HepG2 (cell line): ENCODE results near the gene FCHO1. TPM values are rescaled to one million over a fixed set of nuclear protein-coding genes. Genes with fewer than 3 reads are reported as not detected.
A peak's percentile ranks its signal among the peaks of the same experiment; 100 is the strongest.

ENCODE experiments used
- CCDC6 ChIP-seq: sonication (generic); formaldehyde crosslinking; IDR thresholded peaks from 2 replicates; pipeline ENCODE4 v1.8.1; 2022; ENCODE audit warnings: mild to moderate bottlenecking, missing genetic modification reagents, moderate library complexity
- EP300 ChIP-seq, 3 experiments: sonication (generic) in 1 of 3; formaldehyde crosslinking in 1 of 3; IDR thresholded peaks; 2 replicates each; pipeline versions ENCODE4 v1.5.1 to v1.6.1; 2011 to 2020; ENCODE audit warnings: low read depth in 2 of 3, low read length in 2 of 3, borderline replicate concordance in 1 of 3, improper control_type of control experiment in 1 of 3, mild to moderate bottlenecking in 1 of 3, missing genetic modification reagents in 1 of 3, moderate library complexity in 1 of 3
- ERF ChIP-seq: IDR thresholded peaks from 2 replicates; pipeline ENCODE4 v1.6.1; 2018; ENCODE audit warnings: missing biosample characterization, missing genetic modification reagents
- ETV5 ChIP-seq: IDR thresholded peaks from 2 replicates; pipeline ENCODE4 v1.6.1; 2018; ENCODE audit warnings: missing biosample characterization, missing genetic modification reagents, inconsistent platforms, borderline replicate concordance
- KDM3A ChIP-seq: IDR thresholded peaks from 2 replicates; pipeline ENCODE4 v1.6.1; 2018; ENCODE audit warnings: low read depth, missing compliant biosample characterization
- MED8 ChIP-seq: sonication (generic); formaldehyde crosslinking; IDR thresholded peaks from 2 replicates; pipeline ENCODE4 v1.8.1; 2023; ENCODE audit warnings: mild to moderate bottlenecking, missing genetic modification reagents; ENCODE audit not compliant: insufficient replicate concordance
- MYC ChIP-seq: sonication (generic); formaldehyde crosslinking; IDR thresholded peaks from 2 replicates; pipeline ENCODE4 v1.9.0; 2021; ENCODE audit warnings: missing genetic modification reagents, borderline replicate concordance
- RFX1 ChIP-seq: fragments of 450-650 bp; IDR thresholded peaks from 2 replicates; pipeline ENCODE4 v1.6.1; 2017
- SMARCC2 ChIP-seq: fragments of 450-650 bp; IDR thresholded peaks from 2 replicates; pipeline ENCODE4 v1.6.1; 2017; ENCODE audit warnings: antibody characterized with exemption, mild to moderate bottlenecking
- SMC3 ChIP-seq: IDR thresholded peaks from 2 replicates; pipeline ENCODE4 v1.6.1; 2011; ENCODE audit warnings: low read length, improper control_type of control experiment
- STAG1 ChIP-seq: sonication (generic); formaldehyde crosslinking; IDR thresholded peaks from 2 replicates; pipeline ENCODE4 v1.4.0; 2020; ENCODE audit warnings: missing genetic modification reagents
- TBP ChIP-seq: sonication (generic); formaldehyde crosslinking; IDR thresholded peaks from 2 replicates; pipeline ENCODE4 v1.5.0; 2020; ENCODE audit warnings: missing genetic modification reagents
- THYN1 ChIP-seq: sonication (generic); formaldehyde crosslinking; IDR thresholded peaks from 2 replicates; pipeline ENCODE4 v1.8.1; 2023; ENCODE audit warnings: low read depth, mild to moderate bottlenecking, moderate library complexity, missing genetic modification reagents, borderline replicate concordance
- YEATS2 ChIP-seq: sonication (generic); formaldehyde crosslinking; IDR thresholded peaks from 2 replicates; pipeline ENCODE4 v1.4.0; 2020; ENCODE audit warnings: missing genetic modification reagents, borderline replicate concordance
- ZFP37 ChIP-seq: sonication (generic); formaldehyde crosslinking; IDR thresholded peaks from 2 replicates; pipeline ENCODE4 v1.4.0; 2020; ENCODE audit warnings: missing genetic modification reagents, borderline replicate concordance
- ZFP90 ChIP-seq: sonication (generic); formaldehyde crosslinking; IDR thresholded peaks from 2 replicates; pipeline ENCODE4 v1.8.0; 2022; ENCODE audit warnings: missing genetic modification reagents, mild to moderate bottlenecking, inconsistent platforms, borderline replicate concordance
- ZKSCAN1 ChIP-seq: fragments of 150-350 bp; IDR thresholded peaks from 2 replicates; pipeline ENCODE4 v1.6.1; 2014; ENCODE audit warnings: low read length
- ZNF326 ChIP-seq: sonication (generic); formaldehyde crosslinking; IDR thresholded peaks from 2 replicates; pipeline ENCODE4 v1.4.0; 2020; ENCODE audit warnings: missing genetic modification reagents, borderline replicate concordance
- ZNF383 ChIP-seq: sonication (generic); formaldehyde crosslinking; IDR thresholded peaks from 2 replicates; pipeline ENCODE4 v1.4.0; 2020; ENCODE audit warnings: missing genetic modification reagents, mild to moderate bottlenecking, borderline replicate concordance
- ZNF879 ChIP-seq: sonication (generic); formaldehyde crosslinking; IDR thresholded peaks from 2 replicates; pipeline ENCODE4 v1.8.1; 2023; ENCODE audit warnings: missing genetic modification reagents
- polyA plus RNA-seq, 8 experiments: library from polyadenylated mRNA; depleted of rRNA in 3 of 8; stranded (reverse) in 7 of 8; unstranded in 1 of 8; fragments of >200 nt; fragmentation: Illumina TruSeq in 4 of 8; extraction: Trizol in 4 of 8; gene quantifications; 2 replicates each; pipeline versions ENCODE4 v1.2.1 to v1.2.3, GENCODE V29; 2011 to 2016; ENCODE audit warnings: low read depth in 4 of 8, missing spikeins in 1 of 8, mixed read lengths in 1 of 8; ENCODE audit not compliant: insufficient read depth in 1 of 8
- total RNA-seq, 5 experiments: library from RNA; depleted of rRNA; stranded (reverse); fragments of >200 nt; fragmentation: Illumina TruSeq; extraction: Trizol; gene quantifications; 2 replicates each; pipeline ENCODE4 v1.2.3, GENCODE V29; 2016; ENCODE audit warnings: low read depth in 1 of 5
- TF ChIP-seq, protein P1 (sequence below): sonication (generic); formaldehyde crosslinking; IDR thresholded peaks from 2 replicates; pipeline ENCODE4 v1.5.1; 2020; ENCODE audit warnings: mild to moderate bottlenecking, moderate library complexity, missing genetic modification reagents
- TF ChIP-seq, protein P2 (sequence below): sonication (generic); formaldehyde crosslinking; IDR thresholded peaks from 2 replicates; pipeline ENCODE4 v1.4.0; 2020; ENCODE audit warnings: missing genetic modification reagents, borderline replicate concordance
- TF ChIP-seq, protein P3 (sequence below): sonication (generic); formaldehyde crosslinking; IDR thresholded peaks from 2 replicates; pipeline ENCODE4 v1.4.0; 2020; ENCODE audit warnings: missing genetic modification reagents
- TF ChIP-seq, protein P4 (sequence below): sonication (generic); formaldehyde crosslinking; IDR thresholded peaks from 2 replicates; pipeline ENCODE4 v1.5.0; 2020; ENCODE audit warnings: mild to moderate bottlenecking, missing genetic modification reagents, moderate library complexity

FCHO1 gene
- total and polyA plus RNA-seq, 2 of the 13 experiments (the other 11 are each of a cell fraction or from before 2014, with no cell fraction given): 1.3 to 3.1 TPM

DNA sequence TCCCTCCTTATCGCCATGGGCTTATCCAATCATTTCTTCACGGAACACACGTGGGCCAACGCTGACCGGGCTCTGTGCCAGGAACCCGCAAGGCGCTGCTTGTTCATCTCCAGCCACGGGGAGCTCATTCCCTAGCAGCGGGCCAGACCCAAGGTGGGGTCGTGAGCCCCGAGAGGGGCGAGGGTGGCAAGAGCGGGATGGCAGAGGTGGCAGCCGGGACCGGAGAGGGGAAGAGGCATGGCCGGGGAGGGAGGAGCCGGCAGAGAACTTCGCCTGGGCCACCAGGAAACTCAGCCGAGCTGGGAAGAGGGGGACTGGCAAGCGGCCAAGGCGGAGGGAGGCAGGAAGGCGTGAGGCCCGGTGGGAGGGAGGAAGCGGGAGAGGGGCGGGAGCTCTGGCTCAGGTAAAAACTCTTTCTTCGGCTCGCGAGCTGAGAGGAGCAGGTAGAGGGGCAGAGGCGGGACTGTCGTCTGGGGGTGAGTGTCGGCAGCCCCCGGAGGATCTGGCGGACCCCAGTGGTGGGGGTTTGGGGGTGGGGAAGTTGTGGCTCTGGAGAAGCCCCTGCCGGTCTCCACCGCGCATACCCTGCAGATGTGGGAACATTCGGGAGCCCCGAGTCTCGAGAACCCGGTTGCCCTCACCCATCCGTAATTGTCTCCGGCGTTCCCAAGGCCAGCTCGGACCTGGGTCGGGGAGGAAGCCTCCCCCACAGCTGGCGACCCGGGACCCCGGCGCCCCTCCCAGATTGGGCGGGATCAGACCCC, 43.6 kb downstream of the FCHO1 start, which contains the start of gene B3GNT3 (continued):
- TF ChIP-seq, protein P1, sequence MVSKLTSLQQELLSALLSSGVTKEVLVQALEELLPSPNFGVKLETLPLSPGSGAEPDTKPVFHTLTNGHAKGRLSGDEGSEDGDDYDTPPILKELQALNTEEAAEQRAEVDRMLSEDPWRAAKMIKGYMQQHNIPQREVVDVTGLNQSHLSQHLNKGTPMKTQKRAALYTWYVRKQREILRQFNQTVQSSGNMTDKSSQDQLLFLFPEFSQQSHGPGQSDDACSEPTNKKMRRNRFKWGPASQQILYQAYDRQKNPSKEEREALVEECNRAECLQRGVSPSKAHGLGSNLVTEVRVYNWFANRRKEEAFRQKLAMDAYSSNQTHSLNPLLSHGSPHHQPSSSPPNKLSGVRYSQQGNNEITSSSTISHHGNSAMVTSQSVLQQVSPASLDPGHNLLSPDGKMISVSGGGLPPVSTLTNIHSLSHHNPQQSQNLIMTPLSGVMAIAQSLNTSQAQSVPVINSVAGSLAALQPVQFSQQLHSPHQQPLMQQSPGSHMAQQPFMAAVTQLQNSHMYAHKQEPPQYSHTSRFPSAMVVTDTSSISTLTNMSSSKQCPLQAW (CRISPR knock-in tag): peak; percentile 76; the same call in 1 of the 2 replicates
- no peak for TF ChIP-seq ZNF383
- TF ChIP-seq ETV5 (CRISPR knock-in tag): peak; percentile 18; the same call in 1 of the 2 replicates
- no peak for TF ChIP-seq TBP (CRISPR knock-in tag)
- TF ChIP-seq ERF (CRISPR knock-in tag): peak; percentile 27; the same call in 1 of the 2 replicates
- no peak for TF ChIP-seq SMARCC2
- TF ChIP-seq ZNF326 (CRISPR knock-in tag): no peak
- TF ChIP-seq MED8: no peak
- no peak for TF ChIP-seq ZNF879 (CRISPR knock-in tag)
- no peak for TF ChIP-seq CCDC6
- peak; percentile 26; the same call in 1 of the 2 replicates for TF ChIP-seq YEATS2 (CRISPR knock-in tag)
- TF ChIP-seq EP300 (IDR thresholded peaks at IDR 0.05; ENCODE audit: low read depth in 2 of 2, low read length in 2 of 2): no peak
- no peak for TF ChIP-seq EP300 (CRISPR knock-in tag; IDR thresholded peaks at IDR 0.05; ENCODE audit: borderline replicate concordance)
- TF ChIP-seq RFX1: no peak
- TF ChIP-seq KDM3A (CRISPR knock-in tag): no peak; the same call in 1 of the 2 replicates
- no peak for TF ChIP-seq THYN1 (CRISPR knock-in tag)
- TF ChIP-seq SMC3: no peak
- TF ChIP-seq, protein P2, sequence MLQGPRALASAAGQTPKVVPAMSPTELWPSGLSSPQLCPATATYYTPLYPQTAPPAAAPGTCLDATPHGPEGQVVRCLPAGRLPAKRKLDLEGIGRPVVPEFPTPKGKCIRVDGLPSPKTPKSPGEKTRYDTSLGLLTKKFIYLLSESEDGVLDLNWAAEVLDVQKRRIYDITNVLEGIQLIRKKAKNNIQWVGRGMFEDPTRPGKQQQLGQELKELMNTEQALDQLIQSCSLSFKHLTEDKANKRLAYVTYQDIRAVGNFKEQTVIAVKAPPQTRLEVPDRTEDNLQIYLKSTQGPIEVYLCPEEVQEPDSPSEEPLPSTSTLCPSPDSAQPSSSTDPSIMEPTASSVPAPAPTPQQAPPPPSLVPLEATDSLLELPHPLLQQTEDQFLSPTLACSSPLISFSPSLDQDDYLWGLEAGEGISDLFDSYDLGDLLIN (CRISPR knock-in tag): no peak
- TF ChIP-seq MYC (CRISPR knock-in tag): peak; percentile 42; the same call in 1 of the 2 replicates
- no peak for TF ChIP-seq ZFP37 (CRISPR knock-in tag)
- no peak for TF ChIP-seq ZFP90 (CRISPR knock-in tag)
- TF ChIP-seq, protein P3, sequence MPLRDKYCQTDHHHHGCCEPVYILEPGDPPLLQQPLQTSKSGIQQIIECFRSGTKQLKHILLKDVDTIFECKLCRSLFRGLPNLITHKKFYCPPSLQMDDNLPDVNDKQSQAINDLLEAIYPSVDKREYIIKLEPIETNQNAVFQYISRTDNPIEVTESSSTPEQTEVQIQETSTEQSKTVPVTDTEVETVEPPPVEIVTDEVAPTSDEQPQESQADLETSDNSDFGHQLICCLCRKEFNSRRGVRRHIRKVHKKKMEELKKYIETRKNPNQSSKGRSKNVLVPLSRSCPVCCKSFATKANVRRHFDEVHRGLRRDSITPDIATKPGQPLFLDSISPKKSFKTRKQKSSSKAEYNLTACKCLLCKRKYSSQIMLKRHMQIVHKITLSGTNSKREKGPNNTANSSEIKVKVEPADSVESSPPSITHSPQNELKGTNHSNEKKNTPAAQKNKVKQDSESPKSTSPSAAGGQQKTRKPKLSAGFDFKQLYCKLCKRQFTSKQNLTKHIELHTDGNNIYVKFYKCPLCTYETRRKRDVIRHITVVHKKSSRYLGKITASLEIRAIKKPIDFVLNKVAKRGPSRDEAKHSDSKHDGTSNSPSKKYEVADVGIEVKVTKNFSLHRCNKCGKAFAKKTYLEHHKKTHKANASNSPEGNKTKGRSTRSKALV (CRISPR knock-in tag): no peak
- TF ChIP-seq, protein P4, sequence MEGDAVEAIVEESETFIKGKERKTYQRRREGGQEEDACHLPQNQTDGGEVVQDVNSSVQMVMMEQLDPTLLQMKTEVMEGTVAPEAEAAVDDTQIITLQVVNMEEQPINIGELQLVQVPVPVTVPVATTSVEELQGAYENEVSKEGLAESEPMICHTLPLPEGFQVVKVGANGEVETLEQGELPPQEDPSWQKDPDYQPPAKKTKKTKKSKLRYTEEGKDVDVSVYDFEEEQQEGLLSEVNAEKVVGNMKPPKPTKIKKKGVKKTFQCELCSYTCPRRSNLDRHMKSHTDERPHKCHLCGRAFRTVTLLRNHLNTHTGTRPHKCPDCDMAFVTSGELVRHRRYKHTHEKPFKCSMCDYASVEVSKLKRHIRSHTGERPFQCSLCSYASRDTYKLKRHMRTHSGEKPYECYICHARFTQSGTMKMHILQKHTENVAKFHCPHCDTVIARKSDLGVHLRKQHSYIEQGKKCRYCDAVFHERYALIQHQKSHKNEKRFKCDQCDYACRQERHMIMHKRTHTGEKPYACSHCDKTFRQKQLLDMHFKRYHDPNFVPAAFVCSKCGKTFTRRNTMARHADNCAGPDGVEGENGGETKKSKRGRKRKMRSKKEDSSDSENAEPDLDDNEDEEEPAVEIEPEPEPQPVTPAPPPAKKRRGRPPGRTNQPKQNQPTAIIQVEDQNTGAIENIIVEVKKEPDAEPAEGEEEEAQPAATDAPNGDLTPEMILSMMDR (CRISPR knock-in tag): no peak
- no peak for TF ChIP-seq STAG1 (CRISPR knock-in tag)
- TF ChIP-seq ZKSCAN1: no peak
